Daoy (cell line): ENCODE measurements around the gene ATP6V0B. TPM values are rescaled to one million over a fixed set of nuclear protein-coding genes. Genes with fewer than 3 reads are reported as not detected.

Source experiments
- DNase-seq: peaks from one replicate; pipeline ENCODE4 v3.0.0-alpha.2; 2015; ENCODE audit warnings: low read depth
- total RNA-seq: library from RNA; depleted of rRNA; stranded (reverse); fragments of >200 nt; shearing (Covaris generic); gene quantifications from 2 replicates; pipeline ENCODE4 v1.2.3, GENCODE V29; 2014

Gene ATP6V0B
- total RNA-seq, 1 experiment from 2014 or later = 233 TPM

- DNase-seq = no peak
Measured at GRCh38 chr1:43984855-43985254, 10.1 kb downstream of the ATP6V0B start.

DNA sequence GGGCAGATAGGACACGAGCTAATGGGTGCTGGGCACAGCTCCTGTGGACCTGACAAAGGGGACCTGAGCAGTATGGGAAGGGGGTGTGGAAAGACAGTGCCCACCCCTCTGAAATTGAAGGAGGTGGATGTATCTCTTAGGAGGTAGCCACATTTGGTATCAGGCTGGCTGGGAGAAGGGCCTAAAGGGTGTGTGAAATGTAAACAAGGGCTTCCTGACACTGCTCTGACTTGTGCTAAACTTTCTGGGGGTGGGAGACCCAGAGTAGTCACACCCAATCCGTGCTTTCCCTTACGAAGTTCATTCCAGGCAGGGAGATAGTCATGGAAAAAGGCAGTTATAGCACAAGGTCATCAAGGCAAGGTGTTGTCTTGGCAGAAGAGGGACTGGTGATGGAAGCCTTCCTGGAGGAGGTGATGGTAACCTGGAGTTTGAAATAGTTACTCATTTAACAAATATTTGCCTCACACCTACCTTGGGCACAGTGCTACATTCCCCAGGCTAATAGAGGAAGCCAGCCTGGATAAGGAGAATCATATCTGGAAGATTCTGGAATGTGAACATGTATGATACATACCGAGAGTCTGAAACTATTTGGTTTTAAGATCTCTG, 11.3 kb downstream of the ATP6V0B start:
- no peak for DNase-seq

DNA sequence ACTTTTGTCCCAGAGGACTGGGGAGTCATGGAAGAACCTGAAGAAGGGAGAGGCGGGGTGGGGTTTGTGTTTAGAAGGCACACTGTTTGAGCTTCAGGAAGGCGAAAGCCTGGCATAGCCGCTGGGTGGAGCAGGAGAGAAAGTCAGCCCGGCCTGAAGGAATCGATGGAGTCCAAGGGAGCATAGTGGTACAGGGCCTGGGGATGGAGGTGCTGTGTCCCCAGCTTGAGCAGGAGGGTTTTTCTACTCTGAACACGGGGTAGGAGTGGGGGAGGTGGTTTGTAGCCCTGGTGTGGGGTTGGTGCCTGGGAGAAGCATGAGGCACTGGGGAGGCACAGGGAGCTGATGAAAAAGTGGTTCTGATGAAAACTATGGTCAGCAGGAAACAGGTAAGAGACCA, 12.0 kb downstream of the ATP6V0B start:
- DNase-seq = no peak

- DNase-seq = no peak
Measured at GRCh38 chr1:43987159-43987902, 12.6 kb downstream of the ATP6V0B start.

GRCh38 chr1:43990271-43991199, 15.8 kb downstream of the ATP6V0B start:
- DNase-seq = no peak

DNA sequence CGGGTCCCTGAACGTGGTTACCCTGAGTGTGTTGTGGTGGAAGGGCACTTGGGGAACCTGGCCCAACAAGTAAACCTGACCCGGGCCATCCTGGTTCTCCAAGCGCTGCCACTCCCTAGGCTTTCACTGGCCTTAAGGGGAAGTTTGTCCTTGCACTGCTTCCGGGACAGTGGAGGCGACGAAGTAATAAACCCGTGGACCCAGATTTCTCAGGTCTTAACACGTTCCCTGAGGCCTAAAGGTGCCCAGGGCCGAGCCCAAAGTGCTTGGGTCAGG, 16.4 kb downstream of the ATP6V0B start:
- no peak for DNase-seq

GRCh38 chr1:43991476-43992231, 16.9 kb downstream of the ATP6V0B start, which contains the start of gene CCDC24:
CCDC24 (plus strand) TSS chr1:43991599; CDS start chr1:43991879, 280 bp downstream.
- peak; percentile 81 for DNase-seq

DNA sequence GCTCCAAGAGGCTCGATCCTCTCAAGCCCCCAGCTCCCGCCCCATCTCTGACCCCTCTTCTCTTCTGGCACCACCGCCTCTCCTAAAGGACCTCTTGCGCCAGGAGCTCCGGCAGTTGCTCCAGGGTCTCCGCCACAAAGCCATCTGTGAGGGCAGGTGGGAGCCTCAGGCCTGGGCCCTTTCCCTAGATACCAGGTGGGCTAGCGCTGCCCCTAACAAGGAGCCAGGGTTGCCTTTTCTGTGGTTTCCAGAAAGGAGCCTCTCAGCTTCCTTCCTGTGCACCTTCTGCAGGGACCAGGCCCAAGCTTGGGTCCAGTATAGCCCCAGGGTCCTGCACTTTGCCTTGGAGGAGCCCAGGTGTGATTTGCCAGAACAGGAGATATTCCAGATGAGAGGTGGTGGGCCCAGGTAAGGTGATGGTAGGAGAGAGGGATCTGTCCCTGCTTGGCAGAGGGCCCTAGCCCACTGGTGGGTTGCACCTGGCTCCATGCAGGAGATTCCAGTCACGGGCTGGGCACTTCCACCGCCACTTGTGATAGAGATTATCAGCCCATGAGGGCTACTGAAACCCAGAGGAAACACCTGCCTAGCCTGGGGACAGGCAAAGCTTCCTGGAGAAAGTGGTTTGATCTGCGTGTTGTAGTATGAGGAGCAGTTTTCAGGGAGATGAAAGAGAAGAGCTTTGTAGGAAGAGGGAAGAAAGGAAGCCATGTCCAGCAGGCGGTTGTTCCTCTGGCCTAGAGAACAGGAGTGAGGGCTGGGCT, 17.7 kb downstream of the ATP6V0B start:
- DNase-seq = no peak

GRCh38 chr1:43993206-43993914, 18.6 kb downstream of the ATP6V0B start:
- no peak for DNase-seq

GRCh38 chr1:43994071-43994470, 19.3 kb downstream of the ATP6V0B start:
- no peak for DNase-seq

DNA sequence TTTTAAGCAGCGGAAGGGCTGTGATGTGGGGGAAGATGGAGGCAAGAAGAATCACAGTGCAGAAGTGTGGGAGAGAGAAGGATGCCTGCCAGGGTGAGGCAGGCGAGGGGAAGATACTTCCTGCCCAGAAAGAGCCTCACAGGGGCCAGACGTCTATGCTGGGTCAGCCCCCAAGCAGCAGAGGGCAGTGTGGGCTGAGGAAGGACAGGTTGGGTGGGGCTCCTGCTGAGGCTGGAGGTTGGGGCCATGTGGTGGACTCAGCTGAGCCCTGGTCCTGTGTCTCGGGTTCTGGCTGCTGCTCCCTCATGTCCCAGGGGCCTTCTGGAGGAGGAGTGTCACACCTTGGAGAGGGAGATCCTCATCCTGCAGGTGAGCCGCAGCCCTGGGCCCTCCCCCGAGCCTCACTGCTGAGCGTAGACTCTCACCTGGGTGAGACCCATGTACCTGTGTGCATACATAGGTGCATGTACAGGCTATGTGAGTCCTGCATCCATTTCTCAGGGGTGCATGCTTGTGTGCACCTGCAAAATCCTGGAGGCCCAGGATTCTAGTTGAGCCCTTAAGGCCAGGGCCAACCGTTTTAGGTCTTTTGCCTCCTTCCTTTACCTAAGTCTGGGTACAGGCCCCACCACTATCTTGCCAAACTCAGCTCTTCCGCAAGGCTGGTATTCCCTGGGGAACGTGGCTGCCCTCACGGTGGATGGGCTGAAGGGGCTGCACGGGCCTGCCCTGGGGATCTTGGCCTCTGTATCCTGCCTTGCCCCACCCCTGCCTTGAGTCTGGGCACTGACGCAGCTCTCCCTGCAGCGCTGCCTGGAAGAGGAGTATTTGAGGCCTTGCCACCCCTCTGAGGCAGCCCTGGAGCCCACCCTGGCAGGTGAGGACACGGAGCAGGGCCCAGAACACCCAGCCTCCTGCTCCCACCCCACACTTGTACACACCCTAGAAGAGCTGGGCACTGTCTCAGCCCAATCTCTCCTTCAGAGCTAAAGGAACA, 20.3 kb downstream of the ATP6V0B start:
- DNase-seq = peak; percentile 65

DNA sequence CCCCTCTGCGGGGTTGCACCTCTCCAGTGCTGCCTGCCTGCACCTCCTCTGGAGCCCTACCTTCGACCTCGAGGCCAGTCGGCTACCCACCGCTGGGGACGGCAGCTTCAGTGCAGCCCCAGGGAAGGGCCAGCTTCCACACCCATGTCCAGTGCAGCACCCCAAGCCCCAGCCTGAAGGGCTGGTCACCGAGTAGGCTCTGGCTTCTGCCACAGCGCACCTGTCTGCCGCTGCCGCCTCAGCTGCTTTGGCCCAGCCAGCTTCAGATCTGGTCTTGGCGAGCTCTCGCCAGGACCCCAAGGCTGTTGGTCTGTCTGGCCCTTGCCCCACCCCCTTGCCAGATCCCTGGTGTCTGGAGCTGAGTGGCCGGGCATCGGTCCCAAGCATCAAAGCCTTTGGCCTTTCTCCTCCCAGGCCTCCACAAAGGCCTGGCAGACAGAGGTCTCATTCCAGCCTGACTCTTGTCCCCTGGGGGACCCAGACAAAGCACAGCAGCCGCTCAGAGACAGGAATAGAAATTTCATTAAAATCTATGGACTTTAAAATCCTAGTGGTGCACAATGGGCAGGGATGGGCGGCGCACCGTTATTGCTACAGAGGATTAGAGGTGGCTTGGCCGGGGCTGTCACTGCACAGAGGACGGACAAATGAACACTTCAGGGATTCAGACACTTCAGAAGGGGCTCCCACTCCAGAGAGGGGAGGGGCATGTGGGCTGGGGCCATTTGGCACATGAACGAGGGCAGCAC, 21.4 kb downstream of the ATP6V0B start:
- DNase-seq = no peak

GRCh38 chr1:43996733-43997115, 22.0 kb downstream of the ATP6V0B start:
- no peak for DNase-seq

- no peak for DNase-seq
Measured at GRCh38 chr1:43997295-43997999, 22.7 kb downstream of the ATP6V0B start.

DNA sequence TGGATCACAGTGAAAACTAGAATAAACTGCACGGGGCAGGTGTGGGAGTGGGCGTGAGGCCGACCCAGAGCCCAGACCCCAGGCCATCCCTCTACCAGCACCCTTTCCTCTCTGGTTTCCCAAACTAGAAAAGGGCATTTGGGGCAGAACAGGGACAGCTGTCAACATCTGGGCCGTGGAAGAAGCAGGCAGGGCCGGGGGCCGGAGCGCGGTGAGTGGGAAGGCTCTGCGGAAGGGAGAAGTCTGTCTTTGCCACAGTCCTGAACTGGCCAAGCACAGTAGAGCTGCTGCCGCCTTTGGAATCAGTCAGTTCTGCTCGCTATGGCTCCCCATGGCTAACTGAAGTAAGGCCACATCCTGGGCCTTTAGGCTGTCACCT, 23.2 kb downstream of the ATP6V0B start:
- DNase-seq = no peak

GRCh38 chr1:43999455-43999854, 24.7 kb downstream of the ATP6V0B start:
- no peak for DNase-seq

- DNase-seq = no peak
Measured at GRCh38 chr1:44000122-44000665, 25.4 kb downstream of the ATP6V0B start.

GRCh38 chr1:44002165-44002564, 27.4 kb downstream of the ATP6V0B start:
- DNase-seq = no peak
